B cell (primary cell): ENCODE data around the gene JAG2. TPM values are rescaled to one million over a fixed set of nuclear protein-coding genes. Genes with fewer than 3 reads are reported as not detected.

ENCODE experiments used
- ATAC-seq: fragments of 200-7000 bp; cut with Tn5 transposase; one replicate; pipeline ENCODE4 v1.10.0; 2021; ENCODE audit warnings: low read depth, mild to moderate bottlenecking, moderate number of reproducible peaks, moderate library complexity
- CTCF ChIA-PET: fragments of 350-600 bp; sonication (Branson Sonifier 250); formaldehyde crosslinking; loops from one replicate; lab custom pipeline; 2021; ENCODE audit warnings: antibody characterized with exemption, inconsistent platforms; lab: Charles Lee
- POLR2A ChIA-PET: fragments of 350-600 bp; sonication (Branson Sonifier 250); formaldehyde crosslinking; loops from one replicate; lab custom pipeline; 2021; ENCODE audit warnings: antibody characterized with exemption; lab: Charles Lee
- DNase-seq: peaks from one replicate; pipeline ENCODE4 v3.0.0; 2013
- H2AFZ ChIP-seq: 2 replicates; pipeline ENCODE4 v1.6.1; 2012; ENCODE audit warnings: mild to moderate bottlenecking, low read depth, low read length; ENCODE audit not compliant: insufficient read depth, poor library complexity, severe bottlenecking
- H3K27ac ChIP-seq, 2 donors: 1 replicate in 1 of 2; 2 replicates in 1 of 2; pipeline ENCODE4 v1.5.1; 2012 to 2013; ENCODE audit warnings: low read length in 2 of 2, mild to moderate bottlenecking in 2 of 2, moderate library complexity in 1 of 2
- H3K27me3 ChIP-seq, 4 experiments: fragments of 200-600 bp in 1 of 4; sonication (generic) in 1 of 4; replicated peaks in 1 of 4; 1 replicate in 2 of 4; 2 replicates in 2 of 4; pipeline versions ENCODE4 v1.6.1 to v1.7.0; 2013 to 2016; ENCODE audit warnings: low read length in 3 of 4, mild to moderate bottlenecking in 2 of 4, mixed read lengths in 1 of 4, moderate library complexity in 1 of 4; ENCODE audit not compliant: insufficient read depth in 4 of 4, control insufficient read depth in 3 of 4; ENCODE audit errors: control extremely low read depth in 1 of 4
- H3K36me3 ChIP-seq, 2 experiments: replicated peaks in 1 of 2; 1 replicate in 1 of 2; 2 replicates in 1 of 2; pipeline versions ENCODE4 v1.6.1 to v1.7.1; 2013; ENCODE audit warnings: low read length in 1 of 2; ENCODE audit not compliant: insufficient read depth in 2 of 2, control insufficient read depth in 1 of 2; ENCODE audit errors: control extremely low read depth in 1 of 2, extremely low read depth in 1 of 2
- H3K4me1 ChIP-seq, 2 donors: fragments of 200-600 bp in 1 of 2; sonication (generic) in 1 of 2; 1 replicate in 1 of 2; 2 replicates in 1 of 2; pipeline versions ENCODE4 v1.5.1 to v1.6.1; 2013 to 2017; ENCODE audit warnings: low read length in 2 of 2; ENCODE audit not compliant: control insufficient read depth in 2 of 2, insufficient read depth in 2 of 2
- H3K4me2 ChIP-seq: replicated peaks from 2 replicates; pipeline ENCODE3; 2012; ENCODE audit warnings: mild to moderate bottlenecking, low read depth, low read length; ENCODE audit not compliant: poor library complexity, severe bottlenecking
- H3K4me3 ChIP-seq, 5 experiments: fragments of 200-600 bp in 1 of 5; sonication (generic) in 1 of 5; 1 replicate in 3 of 5; 2 replicates in 2 of 5; pipeline versions ENCODE4 v1.5.1 to v1.7.0; 2011 to 2016; ENCODE audit warnings: low read length in 4 of 5, mild to moderate bottlenecking in 4 of 5, low read depth in 2 of 5, control low read depth in 1 of 5, moderate library complexity in 1 of 5; ENCODE audit not compliant: insufficient read depth in 1 of 5; ENCODE audit errors: control extremely low read depth in 1 of 5, extremely low read depth in 1 of 5
- H3K79me2 ChIP-seq: fragments of 200-600 bp; sonication (generic); one replicate; pipeline ENCODE4 v1.6.0; 2016; ENCODE audit warnings: low read length; ENCODE audit not compliant: control insufficient read depth, insufficient read depth
- H3K9ac ChIP-seq: fragments of 200-600 bp; sonication (generic); 2 replicates; pipeline ENCODE4 v1.6.1; 2017; ENCODE audit warnings: mild to moderate bottlenecking, low read length, moderate library complexity
- H3K9me3 ChIP-seq, 3 donors: one replicate each; pipeline versions ENCODE4 v1.6.1 to v1.7.1; 2013; ENCODE audit warnings: low read length in 2 of 3; ENCODE audit not compliant: control insufficient read depth in 2 of 3, insufficient read depth in 1 of 3; ENCODE audit errors: control extremely low read depth in 1 of 3
- H4K20me1 ChIP-seq: 2 replicates; pipeline ENCODE4 v1.6.0; 2012; ENCODE audit warnings: mild to moderate bottlenecking, low read length; ENCODE audit not compliant: insufficient read depth, control insufficient read depth, poor library complexity, severe bottlenecking
- H3K27ac Mint-ChIP-seq: one replicate; pipeline ENCODE4 v1.8.0; 2021; ENCODE audit warnings: mixed read lengths
- H3K27me3 Mint-ChIP-seq: one replicate; pipeline ENCODE4 v1.8.0; 2021; ENCODE audit warnings: mixed read lengths
- H3K4me1 Mint-ChIP-seq: one replicate; pipeline ENCODE4 v1.8.0; 2021; ENCODE audit warnings: mixed read lengths
- H3K4me3 Mint-ChIP-seq: one replicate; pipeline ENCODE4 v1.8.0; 2021; ENCODE audit warnings: mixed read lengths
- H3K9me3 Mint-ChIP-seq: one replicate; pipeline ENCODE4 v1.8.0; 2022; ENCODE audit warnings: mixed read lengths; ENCODE audit not compliant: insufficient read depth
- EZH2 ChIP-seq: IDR thresholded peaks from 2 replicates; pipeline ENCODE4 v1.6.1; 2012; ENCODE audit warnings: borderline replicate concordance, low read depth, mild to moderate bottlenecking, moderate library complexity, low read length; ENCODE audit not compliant: insufficient read depth, poor library complexity, severe bottlenecking
- WGBS: methylation state at CpG from one replicate; pipeline ENCODE4 v1.1.5; 2013; ENCODE audit warnings: missing lambda C conversion rate; ENCODE audit not compliant: insufficient coverage; 5-methylcytosine and 5-hydroxymethylcytosine counted together
- intact Hi-C: fragments of 100-400 bp; cut with micrococcal nuclease; formaldehyde crosslinking; loops from one replicate; pipeline ENCODE4 v1.10.0; 2022
- polyA plus RNA-seq: library from polyadenylated mRNA; depleted of rRNA; stranded (reverse); fragments of >200 nt; gene quantifications from 2 replicates; pipeline ENCODE4 v1.2.3, GENCODE V29; 2012
- total RNA-seq, 2 donors: library from RNA; stranded (reverse); fragments of 120-200 nt in 1 of 2; gene quantifications; 1 replicate in 1 of 2; 2 replicates in 1 of 2; pipeline versions ENCODE4 v1.2.3 to v1.2.4, GENCODE V29; 2013 to 2022
- TF ChIP-seq, protein P1 (sequence below): fragments of 200-600 bp; IDR thresholded peaks from one replicate; pipeline ENCODE4 v1.8.0; 2022; ENCODE audit warnings: antibody characterized with exemption, mild to moderate bottlenecking

JAG2 gene
- total and polyA plus RNA-seq, 2 donors (not counting 1 experiment from before 2014, with no cell fraction given) = 0.27 to 0.34 TPM

- H3K9ac ChIP-seq = no peak overlapping the region
- intact Hi-C loops = no loop called here
- H3K4me3 Mint-ChIP-seq = no peak overlapping the region
Observed at GRCh38 chr14:105149146-105149781, 19.3 kb downstream of the JAG2 start.

DNA sequence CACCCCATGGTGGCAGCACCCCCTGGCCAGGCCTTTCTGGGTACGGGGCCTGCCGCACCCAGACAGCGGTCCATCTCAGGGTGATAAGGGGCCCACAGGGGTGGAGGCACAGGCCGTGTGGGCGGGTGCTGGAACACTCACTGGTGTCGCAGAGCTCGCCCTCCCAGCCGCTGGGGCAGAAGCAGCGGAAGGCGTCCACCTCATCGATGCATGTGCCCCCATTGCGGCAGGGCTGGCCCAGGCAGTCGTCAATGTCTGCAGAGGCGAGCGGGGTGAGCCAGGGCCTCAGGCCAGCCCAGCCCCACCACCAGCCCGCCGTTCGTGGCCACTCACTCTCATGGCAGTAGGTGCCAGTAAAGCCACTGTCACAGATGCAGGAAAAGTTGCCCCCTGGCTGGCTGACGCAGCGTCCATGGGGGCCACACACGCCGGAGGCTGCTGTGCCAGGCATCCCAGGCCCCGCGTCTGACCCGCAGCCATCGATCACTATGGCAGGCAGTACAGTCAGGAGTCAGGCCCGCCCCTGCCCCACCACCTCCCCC, 19.9 kb downstream of the JAG2 start:
- ChIA-PET CTCF (no interaction called here), POLR2A (no interaction called here)
- Histone ChIP-seq H4K20me1 (no peaks in the 10 kb centered on the region), H3K27me3 (no peaks in the 10 kb centered on the region), H3K27ac (no peak overlapping the region), H3K4me3 (no peak overlapping the region), H2AFZ (no peak overlapping the region), H3K4me1 (no peaks in the 10 kb centered on the region), H3K9me3 (no peaks in the 10 kb centered on the region), H3K9ac (no peak overlapping the region), H3K79me2 (no peaks in the 10 kb centered on the region), H3K4me2 (no peak overlapping the region), H3K36me3 (no peaks in the 10 kb centered on the region)
- no peak overlapping the region for H3K4me3 Mint-ChIP-seq
- no peak for DNase-seq
- intact Hi-C loops = no loop called here
- H3K27me3 Mint-ChIP-seq = no peaks in the 10 kb centered on the region
- WGBS = 93% methylated on average over 26 of the region's 27 CpGs
- H3K4me1 Mint-ChIP-seq = no peaks in the 10 kb centered on the region
- ATAC-seq = no peak
- H3K9me3 Mint-ChIP-seq = no peaks in the 10 kb centered on the region
- H3K27ac Mint-ChIP-seq = no peak overlapping the region
- TF ChIP-seq EZH2 = no peak
- TF ChIP-seq, protein P1, sequence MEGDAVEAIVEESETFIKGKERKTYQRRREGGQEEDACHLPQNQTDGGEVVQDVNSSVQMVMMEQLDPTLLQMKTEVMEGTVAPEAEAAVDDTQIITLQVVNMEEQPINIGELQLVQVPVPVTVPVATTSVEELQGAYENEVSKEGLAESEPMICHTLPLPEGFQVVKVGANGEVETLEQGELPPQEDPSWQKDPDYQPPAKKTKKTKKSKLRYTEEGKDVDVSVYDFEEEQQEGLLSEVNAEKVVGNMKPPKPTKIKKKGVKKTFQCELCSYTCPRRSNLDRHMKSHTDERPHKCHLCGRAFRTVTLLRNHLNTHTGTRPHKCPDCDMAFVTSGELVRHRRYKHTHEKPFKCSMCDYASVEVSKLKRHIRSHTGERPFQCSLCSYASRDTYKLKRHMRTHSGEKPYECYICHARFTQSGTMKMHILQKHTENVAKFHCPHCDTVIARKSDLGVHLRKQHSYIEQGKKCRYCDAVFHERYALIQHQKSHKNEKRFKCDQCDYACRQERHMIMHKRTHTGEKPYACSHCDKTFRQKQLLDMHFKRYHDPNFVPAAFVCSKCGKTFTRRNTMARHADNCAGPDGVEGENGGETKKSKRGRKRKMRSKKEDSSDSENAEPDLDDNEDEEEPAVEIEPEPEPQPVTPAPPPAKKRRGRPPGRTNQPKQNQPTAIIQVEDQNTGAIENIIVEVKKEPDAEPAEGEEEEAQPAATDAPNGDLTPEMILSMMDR = no peak

More at GRCh38 chr14:105149146-105149781, 19.3 kb downstream of the JAG2 start:
- ATAC-seq = no peak
- no peaks in the 10 kb centered on the region for H3K36me3 ChIP-seq
- no peak overlapping the region for H2AFZ ChIP-seq
- H3K4me1 Mint-ChIP-seq = no peaks in the 10 kb centered on the region
- no peak for DNase-seq
- H3K27me3 ChIP-seq = no peaks in the 10 kb centered on the region
- H3K4me1 ChIP-seq = no peaks in the 10 kb centered on the region
- H3K27ac Mint-ChIP-seq = no peak overlapping the region
- POLR2A ChIA-PET = no interaction called here
- no peak overlapping the region for H3K4me3 ChIP-seq
- H3K9me3 Mint-ChIP-seq = no peaks in the 10 kb centered on the region
- no peaks in the 10 kb centered on the region for H4K20me1 ChIP-seq
- WGBS = 86% methylated on average over 15 of the region's 18 CpGs
- H3K9me3 ChIP-seq = no peaks in the 10 kb centered on the region
- H3K27me3 Mint-ChIP-seq = no peaks in the 10 kb centered on the region
- H3K4me2 ChIP-seq = no peak overlapping the region
- H3K27ac ChIP-seq = no peak overlapping the region
- no peaks in the 10 kb centered on the region for H3K79me2 ChIP-seq
- CTCF ChIA-PET = no interaction called here
- TF ChIP-seq, protein P1 = no peak
- TF ChIP-seq EZH2 = no peak
